ENCODE measurements around the gene PRUNE2. TPM values are rescaled to one million over a fixed set of nuclear protein-coding genes. Genes with fewer than 3 reads are reported as not detected.

Gene PRUNE2
- total RNA-seq, 4 donors from 2014 or later = 3.6 to 16.2 (median 6.4) TPM

DNA sequence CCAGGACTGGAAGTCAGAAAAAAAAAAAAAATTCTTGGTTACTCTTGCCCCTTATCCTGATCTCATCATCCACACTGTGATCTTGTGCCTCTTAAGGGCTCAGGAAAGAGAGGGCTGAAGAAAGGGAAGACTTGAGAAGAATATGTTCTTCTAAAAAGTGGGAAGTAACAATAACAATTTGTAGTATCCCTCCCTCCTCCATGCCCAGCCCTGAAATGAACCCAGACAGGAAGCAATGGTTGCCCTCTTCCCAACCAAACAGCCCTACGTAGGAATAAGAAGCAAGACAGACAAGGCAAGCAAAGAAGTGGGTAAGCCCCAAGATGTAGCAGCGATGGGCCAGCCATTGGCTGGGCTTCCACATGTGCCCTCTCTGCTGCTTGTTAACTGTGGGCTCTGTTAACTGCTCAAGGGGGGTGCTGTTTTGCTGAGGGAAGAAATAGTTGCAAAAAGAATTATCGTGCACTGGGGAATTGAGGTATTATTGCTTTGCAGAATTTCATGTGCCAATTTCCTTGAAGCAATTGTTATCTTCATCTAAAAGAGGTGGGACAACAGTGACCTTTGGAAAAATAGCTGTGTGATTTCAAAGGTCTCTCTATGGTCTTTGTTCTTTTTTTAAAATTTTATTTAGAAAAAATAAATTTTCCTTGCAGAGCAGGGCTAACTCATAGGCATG, 288.3 kb downstream of the PRUNE2 start:
- WGBS = 86% methylated on average over 3 of the region's 3 CpGs
- no peak for DNase-seq (ENCODE audit: low spot score in 2 of 2)
- H3K27ac ChIP-seq = no peak overlapping the region

DNA sequence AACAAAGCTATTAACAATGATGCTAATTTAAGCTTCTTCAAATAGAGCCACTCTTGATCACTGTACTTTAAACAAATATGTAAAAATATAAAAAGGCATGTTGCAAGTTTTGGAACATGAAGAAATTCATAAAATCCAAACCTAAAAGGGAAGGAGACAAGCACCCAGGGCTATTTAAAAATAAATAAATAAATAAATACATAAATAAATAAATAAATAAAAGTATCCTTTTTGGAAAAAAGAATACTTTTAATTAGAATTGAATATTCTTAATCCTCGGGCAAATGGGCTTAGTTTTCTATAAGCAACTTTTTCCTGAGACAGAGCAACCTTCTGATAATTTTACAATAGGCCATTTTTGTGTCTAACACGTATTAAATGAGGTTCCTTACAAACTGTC, 289.1 kb downstream of the PRUNE2 start:
- DNase-seq (ENCODE audit: low spot score in 2 of 2) = no peak
- Histone ChIP-seq H3K4me3 (no peak overlapping the region), H3K27me3 (no peaks in the 10 kb centered on the region), H3K27ac (no peak overlapping the region), H3K36me3 (no peaks in the 10 kb centered on the region), H3K4me1 (peaks cover 29% of the 10 kb centered on the region), H3K9me3 (no peaks in the 10 kb centered on the region)
- TF ChIP-seq EP300 (IDR thresholded peaks at IDR 0.05) = no peak
- TF ChIP-seq POLR2A (IDR thresholded peaks at IDR 0.05) = no peak
- TF ChIP-seq POLR2AphosphoS5 (IDR thresholded peaks at IDR 0.05) = no peak
- TF ChIP-seq, protein P1, sequence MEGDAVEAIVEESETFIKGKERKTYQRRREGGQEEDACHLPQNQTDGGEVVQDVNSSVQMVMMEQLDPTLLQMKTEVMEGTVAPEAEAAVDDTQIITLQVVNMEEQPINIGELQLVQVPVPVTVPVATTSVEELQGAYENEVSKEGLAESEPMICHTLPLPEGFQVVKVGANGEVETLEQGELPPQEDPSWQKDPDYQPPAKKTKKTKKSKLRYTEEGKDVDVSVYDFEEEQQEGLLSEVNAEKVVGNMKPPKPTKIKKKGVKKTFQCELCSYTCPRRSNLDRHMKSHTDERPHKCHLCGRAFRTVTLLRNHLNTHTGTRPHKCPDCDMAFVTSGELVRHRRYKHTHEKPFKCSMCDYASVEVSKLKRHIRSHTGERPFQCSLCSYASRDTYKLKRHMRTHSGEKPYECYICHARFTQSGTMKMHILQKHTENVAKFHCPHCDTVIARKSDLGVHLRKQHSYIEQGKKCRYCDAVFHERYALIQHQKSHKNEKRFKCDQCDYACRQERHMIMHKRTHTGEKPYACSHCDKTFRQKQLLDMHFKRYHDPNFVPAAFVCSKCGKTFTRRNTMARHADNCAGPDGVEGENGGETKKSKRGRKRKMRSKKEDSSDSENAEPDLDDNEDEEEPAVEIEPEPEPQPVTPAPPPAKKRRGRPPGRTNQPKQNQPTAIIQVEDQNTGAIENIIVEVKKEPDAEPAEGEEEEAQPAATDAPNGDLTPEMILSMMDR (IDR thresholded peaks at IDR 0.05) = no peak
- 95% methylated on average over 2 of the region's 2 CpGs for WGBS

More for the DNA sequence above, 288.3 kb downstream of the PRUNE2 start:
- H3K36me3 ChIP-seq = no peaks in the 10 kb centered on the region
- no peaks in the 10 kb centered on the region for H3K9me3 ChIP-seq
- H3K4me1 ChIP-seq = peaks cover 29% of the 10 kb centered on the region
- H3K4me3 ChIP-seq = no peak overlapping the region
- H3K27me3 ChIP-seq = no peaks in the 10 kb centered on the region
- TF ChIP-seq POLR2A (IDR thresholded peaks at IDR 0.05) (no peak), EP300 (IDR thresholded peaks at IDR 0.05) (no peak), POLR2AphosphoS5 (IDR thresholded peaks at IDR 0.05) (no peak)
- TF ChIP-seq, protein P1 (IDR thresholded peaks at IDR 0.05) = no peak

DNA sequence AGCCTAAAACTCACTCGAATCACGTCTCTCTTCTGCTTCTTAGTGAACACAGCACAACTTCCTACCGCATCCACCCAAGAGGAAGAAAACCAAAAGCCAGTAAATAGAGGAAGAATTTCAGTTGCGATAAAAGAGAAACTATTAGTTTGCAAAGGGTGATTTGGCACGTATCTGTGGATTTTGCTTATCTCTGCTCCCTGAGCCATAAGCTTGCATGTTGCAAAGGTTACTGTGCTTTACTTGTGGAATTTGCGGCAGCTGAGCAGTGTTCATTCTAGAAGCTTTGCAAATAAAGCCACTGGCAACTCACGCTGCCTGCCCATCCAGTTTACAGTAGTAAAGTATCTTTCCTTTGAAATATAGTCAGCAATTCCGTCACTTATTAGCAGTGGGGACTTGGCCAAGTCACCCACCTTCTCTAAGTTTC, 290.7 kb downstream of the PRUNE2 start:
- TF ChIP-seq EP300 (IDR thresholded peaks at IDR 0.05) = no peak
- TF ChIP-seq POLR2AphosphoS5 (IDR thresholded peaks at IDR 0.05) = no peak
- TF ChIP-seq, protein P1 (IDR thresholded peaks at IDR 0.05) = no peak
- no peak for TF ChIP-seq POLR2A (IDR thresholded peaks at IDR 0.05)
- WGBS = 78% methylated on average over 8 of the region's 8 CpGs
- Histone ChIP-seq H3K9me3 (no peaks in the 10 kb centered on the region), H3K4me3 (no peak overlapping the region), H3K4me1 (peaks cover 23% of the 10 kb centered on the region), H3K36me3 (no peaks in the 10 kb centered on the region), H3K27me3 (no peaks in the 10 kb centered on the region), H3K27ac (no peak overlapping the region)
- no peak for DNase-seq (ENCODE audit: low spot score in 2 of 2)

DNA sequence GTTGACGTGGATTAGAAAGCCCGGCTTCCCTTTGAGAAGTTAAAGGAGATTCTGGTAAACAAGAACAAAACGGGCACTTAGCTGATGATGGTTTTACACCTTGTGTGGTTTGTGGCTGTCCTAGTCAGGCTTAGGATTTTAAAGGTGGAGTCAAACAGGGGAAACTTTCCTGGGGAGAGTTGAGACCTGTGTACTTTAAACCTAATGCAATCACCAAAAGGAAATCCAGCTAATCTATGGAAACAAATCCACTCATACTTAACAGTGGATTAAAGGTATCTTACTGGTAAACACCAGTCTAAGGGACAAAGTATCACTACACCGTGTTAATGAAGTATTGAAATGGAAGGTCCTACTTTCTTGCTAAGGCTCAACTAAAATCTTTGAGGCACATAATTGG, 291.9 kb downstream of the PRUNE2 start:
- H3K4me1 ChIP-seq = peaks cover 16% of the 10 kb centered on the region
- H3K27me3 ChIP-seq = no peaks in the 10 kb centered on the region
- TF ChIP-seq, protein P1 (IDR thresholded peaks at IDR 0.05) = no peak
- TF ChIP-seq EP300 (IDR thresholded peaks at IDR 0.05) = no peak
- no peak for TF ChIP-seq POLR2AphosphoS5 (IDR thresholded peaks at IDR 0.05)
- no peak for TF ChIP-seq POLR2A (IDR thresholded peaks at IDR 0.05)
- 93% methylated on average over 4 of the region's 4 CpGs for WGBS
- no peak overlapping the region for H3K4me3 ChIP-seq
- no peak overlapping the region for H3K27ac ChIP-seq
- no peaks in the 10 kb centered on the region for H3K9me3 ChIP-seq
- no peaks in the 10 kb centered on the region for H3K36me3 ChIP-seq
- no peak for DNase-seq (ENCODE audit: low spot score in 2 of 2)

DNA sequence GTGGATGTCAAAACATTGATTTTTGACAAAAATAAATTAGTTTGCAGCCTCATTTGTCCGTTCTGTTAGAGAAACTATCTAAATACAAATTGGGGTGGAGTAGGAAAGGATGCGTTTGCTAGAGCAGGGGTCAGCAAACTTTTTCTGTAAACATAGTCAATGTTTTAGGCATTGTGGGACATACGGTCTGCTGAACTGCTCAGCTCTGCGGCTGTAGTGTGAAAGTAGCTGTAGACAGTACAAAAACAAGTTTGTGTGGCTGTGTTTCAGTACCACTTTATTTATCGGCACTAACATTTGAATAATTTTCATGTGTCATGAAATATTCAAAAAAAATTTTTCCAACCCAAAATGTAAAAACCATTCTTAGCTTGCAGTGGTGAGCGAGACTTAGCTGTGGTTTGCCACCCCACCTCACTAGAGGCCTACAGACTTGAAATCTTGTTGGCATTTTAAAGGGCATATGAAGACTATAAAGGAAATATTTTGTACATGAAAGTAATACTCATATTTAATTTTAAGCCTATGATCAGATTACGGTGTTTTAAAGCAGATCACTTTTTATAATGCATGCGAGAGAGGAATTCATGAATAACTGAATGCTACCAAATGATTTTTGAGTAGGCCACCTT, 292.6 kb downstream of the PRUNE2 start:
- WGBS = 93% methylated on average over 8 of the region's 8 CpGs
- H3K36me3 ChIP-seq = no peaks in the 10 kb centered on the region
- H3K9me3 ChIP-seq = no peaks in the 10 kb centered on the region
- H3K4me1 ChIP-seq = peaks cover 12% of the 10 kb centered on the region
- TF ChIP-seq EP300 (IDR thresholded peaks at IDR 0.05) (no peak), POLR2A (IDR thresholded peaks at IDR 0.05) (no peak), POLR2AphosphoS5 (IDR thresholded peaks at IDR 0.05) (no peak)
- TF ChIP-seq, protein P1 (IDR thresholded peaks at IDR 0.05) = no peak
- H3K27me3 ChIP-seq = no peaks in the 10 kb centered on the region
- no peak overlapping the region for H3K4me3 ChIP-seq
- H3K27ac ChIP-seq = no peak overlapping the region
- no peak for DNase-seq (ENCODE audit: low spot score in 2 of 2)
